GM12865 (cell line): Measurements from ENCODE around the gene TOP2A.

Experiments
- DNase-seq: peaks from one replicate; pipeline ENCODE4 v3.0.0; 2010; ENCODE audit warnings: low read depth
- H3K4me3 ChIP-seq: 2 replicates; pipeline ENCODE4 v1.5.1; 2011; ENCODE audit warnings: mild to moderate bottlenecking, low read depth, low read length, control low read depth
- CTCF ChIP-seq: IDR thresholded peaks from 2 replicates; pipeline ENCODE4 v1.5.1; 2011; ENCODE audit warnings: low read length, control low read depth, low read depth, inconsistent platforms; ENCODE audit not compliant: insufficient read depth; ENCODE audit errors: missing control alignments

The TOP2A gene

GRCh38 chr17:40462343-40463121, 44.8 kb upstream of the TOP2A start:
- TF ChIP-seq CTCF, result no peak
- no peak for DNase-seq
- H3K4me3 ChIP-seq, result no peak overlapping the region

GRCh38 chr17:40461732-40462342, 44.1 kb upstream of the TOP2A start:
- TF ChIP-seq CTCF, result no peak
- no peak for DNase-seq
- H3K4me3 ChIP-seq, result no peak overlapping the region

- no peak for DNase-seq
- no peak for TF ChIP-seq CTCF
- no peak overlapping the region for H3K4me3 ChIP-seq
Measured at GRCh38 chr17:40460968-40461731, 43.5 kb upstream of the TOP2A start.

- DNase-seq, result no peak
Measured at GRCh38 chr17:40460604-40460967, 42.9 kb upstream of the TOP2A start.

GRCh38 chr17:40459636-40460603, 42.2 kb upstream of the TOP2A start:
- TF ChIP-seq CTCF, result no peak
- no peak for DNase-seq

More at GRCh38 chr17:40460604-40460967, 42.9 kb upstream of the TOP2A start:
- TF ChIP-seq CTCF, result no peak
- no peak overlapping the region for H3K4me3 ChIP-seq

GRCh38 chr17:40458851-40459482, 41.3 kb upstream of the TOP2A start:
- no peak overlapping the region for H3K4me3 ChIP-seq
- no peak for DNase-seq
- TF ChIP-seq CTCF, result no peak

More at GRCh38 chr17:40459636-40460603, 42.2 kb upstream of the TOP2A start:
- H3K4me3 ChIP-seq, result no peak overlapping the region
